NCI-H345 treated with DMSO at 0.1 percent for 48 hours (cell line): ENCODE data around the gene USP6NL.
"Not testable (repeated sequence)": the region's sequence is repeated elsewhere in the genome, so short reads cannot be mapped to it uniquely, and the experiment has no call there.

ENCODE experiments used
- DNase-seq: peaks from one replicate; lab custom pipeline; 2025; ENCODE audit not compliant: unreplicated experiment; lab: John Stamatoyannopoulos, UW

The USP6NL gene

DNA sequence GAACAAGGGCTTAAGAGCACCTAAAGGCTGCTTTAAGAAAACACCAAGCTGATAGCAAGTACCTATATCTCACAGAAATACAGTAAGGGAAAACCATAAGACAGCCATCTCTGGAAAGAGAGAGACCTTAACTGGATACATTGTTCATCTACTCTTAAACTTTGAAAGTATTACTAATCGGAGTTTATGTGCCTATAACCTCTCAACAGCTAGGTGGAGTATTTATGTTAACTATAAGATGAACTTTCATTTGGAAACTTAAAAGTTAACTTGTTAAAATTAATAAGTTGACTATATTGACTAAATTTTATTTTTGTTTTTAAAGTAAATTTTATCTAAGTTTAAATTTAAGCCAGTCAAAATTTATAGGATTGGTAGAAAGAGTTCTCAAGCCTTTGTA, 90.6 kb downstream of the USP6NL start:
- DNase-seq, result no peak

DNA sequence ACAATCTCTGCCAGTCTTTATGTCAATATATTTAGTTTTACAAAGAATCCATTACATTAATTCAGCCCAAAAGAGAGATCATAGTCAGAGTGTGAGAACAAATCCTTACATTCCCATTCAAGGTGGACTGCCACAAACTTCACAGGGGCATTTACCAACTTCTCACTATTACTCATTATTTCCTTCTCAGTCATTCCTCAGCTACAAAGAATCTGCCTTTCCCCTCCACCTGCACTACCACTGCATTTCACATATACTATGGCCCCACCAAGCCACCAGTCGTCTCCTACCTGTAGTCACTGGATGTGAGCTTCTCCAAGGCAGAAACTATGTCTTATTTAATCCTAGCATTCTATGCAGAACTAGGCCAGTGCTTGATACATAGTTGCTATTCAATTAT, 94.3 kb downstream of the USP6NL start:
- no peak for DNase-seq

DNA sequence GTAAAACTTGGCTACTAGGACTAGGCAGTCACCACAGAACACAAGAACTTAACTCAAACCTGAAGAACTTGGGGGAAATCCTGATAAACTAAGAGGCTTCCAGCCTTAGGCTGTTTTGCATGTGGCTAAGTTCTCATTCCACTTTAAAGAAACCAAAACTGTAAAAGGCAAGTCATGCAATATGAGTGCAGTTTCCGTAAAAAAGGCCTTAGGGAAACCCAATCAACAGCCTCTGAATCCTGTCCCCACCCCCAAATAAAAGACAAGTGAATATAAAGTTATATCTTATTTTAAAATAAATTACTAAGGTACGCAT, 95.1 kb downstream of the USP6NL start:
- DNase-seq, result no peak

DNA sequence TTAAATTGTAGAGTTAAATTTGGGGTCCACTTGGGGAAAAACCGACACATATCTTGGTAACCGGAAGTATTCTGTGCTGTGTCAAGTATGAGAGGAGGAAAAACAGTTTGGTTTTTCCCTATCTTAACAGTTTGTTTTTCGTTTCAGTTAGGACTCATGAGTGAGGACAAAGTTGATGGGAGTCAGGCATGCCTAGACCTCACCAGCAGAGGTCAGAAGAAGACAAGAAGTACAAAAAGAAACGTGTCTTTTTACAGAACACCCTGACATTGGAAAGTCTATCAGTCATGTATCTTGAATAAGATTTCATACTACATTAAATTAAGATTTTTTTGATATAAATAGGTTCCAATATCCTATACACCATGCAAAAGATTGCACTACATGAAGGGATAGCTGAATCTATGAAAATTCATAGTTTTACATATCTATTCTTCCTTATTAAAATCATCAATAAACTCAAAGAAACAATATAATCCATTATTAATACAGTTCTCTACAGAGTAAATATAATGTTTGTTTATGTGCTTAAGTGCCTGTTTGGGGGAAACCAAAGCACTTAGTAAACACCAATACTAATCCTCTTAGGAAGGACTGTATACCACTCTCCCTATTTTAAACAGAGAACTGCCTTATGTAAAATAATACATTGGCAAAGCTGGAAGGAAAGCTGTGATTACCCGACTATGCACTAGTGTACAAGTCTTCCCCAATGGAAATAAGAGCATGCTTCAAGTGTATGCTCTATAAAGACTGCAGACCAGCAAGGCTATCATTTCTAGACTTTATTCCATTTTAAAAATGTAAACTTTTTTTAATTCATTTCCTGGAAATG, 95.6 kb downstream of the USP6NL start:
- peak; percentile 6 for DNase-seq

DNA sequence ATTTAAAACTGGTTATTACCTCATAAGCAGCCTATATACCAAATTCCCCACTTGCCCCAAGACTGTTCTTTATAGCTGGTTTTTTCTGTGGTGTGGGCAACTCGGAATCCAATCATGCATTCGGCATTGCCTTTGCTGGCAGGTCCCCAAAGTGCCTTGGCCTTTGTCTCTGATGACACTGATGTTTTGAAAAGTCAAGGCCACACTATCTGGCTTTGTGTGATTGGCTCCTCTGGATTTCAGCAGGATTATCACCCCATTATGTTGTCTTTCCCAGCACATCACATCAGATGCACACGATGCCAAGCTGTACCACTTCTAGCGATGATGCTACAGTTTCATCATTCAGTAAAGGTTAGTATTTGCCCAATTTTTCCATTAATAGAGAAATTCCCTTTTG, 97.7 kb downstream of the USP6NL start:
- no peak for DNase-seq

DNA sequence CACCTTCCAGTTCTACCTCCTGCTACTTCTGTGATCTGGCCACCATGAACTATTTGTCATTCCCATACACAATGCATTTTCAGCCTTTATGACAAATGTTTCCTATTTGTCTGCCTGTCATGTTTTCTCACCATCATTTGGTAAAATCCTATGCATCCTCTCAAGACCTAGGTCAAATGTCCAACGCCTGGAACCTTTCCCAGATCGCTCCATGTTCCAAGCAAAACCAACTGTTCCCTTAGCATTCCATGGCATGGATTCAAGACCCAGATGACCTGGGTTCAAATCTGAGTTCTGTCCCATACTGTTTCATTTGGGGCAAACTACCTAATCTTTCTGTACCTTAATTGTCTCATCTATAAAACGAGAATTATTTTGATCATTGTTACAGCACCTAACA, 98.9 kb downstream of the USP6NL start:
- no peak for DNase-seq

DNA sequence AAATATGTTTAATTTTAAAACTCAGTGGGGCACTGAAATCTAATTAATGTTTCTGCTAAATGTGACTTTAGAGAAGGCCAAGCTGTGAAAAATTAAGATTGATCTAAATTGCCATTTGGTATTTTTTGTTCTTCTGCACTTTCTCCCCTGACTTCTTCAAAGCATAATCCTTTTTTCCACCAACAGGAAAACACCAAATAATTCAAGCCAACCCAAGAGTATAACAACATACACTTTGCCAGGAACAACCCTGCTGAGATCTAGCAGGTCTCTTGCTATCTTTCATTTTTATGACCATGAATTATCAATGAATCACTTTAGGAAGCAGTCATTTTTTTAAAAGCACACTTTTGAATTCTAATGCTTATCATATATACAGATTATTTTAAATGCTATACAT, 100.1 kb downstream of the USP6NL start:
- no peak for DNase-seq

DNA sequence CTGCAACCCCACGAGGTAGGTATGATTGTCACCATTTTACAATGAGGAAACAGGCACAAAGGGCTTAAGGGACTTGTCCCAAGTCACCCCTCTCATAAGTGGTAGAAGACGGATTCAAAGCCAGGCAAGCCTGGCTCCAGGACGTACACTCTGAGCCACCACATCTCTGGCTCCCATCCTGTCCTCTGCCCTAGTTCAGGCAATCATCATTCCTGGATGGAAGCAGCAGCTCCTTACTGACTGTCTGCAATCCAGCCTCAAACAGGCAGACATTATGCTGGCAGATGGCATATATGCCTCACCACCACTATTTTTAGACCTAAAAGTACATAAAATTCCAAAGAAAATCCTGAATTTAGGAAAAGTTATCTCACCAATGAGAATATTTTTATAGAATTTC, 100.7 kb downstream of the USP6NL start:
- no peak for DNase-seq

DNA sequence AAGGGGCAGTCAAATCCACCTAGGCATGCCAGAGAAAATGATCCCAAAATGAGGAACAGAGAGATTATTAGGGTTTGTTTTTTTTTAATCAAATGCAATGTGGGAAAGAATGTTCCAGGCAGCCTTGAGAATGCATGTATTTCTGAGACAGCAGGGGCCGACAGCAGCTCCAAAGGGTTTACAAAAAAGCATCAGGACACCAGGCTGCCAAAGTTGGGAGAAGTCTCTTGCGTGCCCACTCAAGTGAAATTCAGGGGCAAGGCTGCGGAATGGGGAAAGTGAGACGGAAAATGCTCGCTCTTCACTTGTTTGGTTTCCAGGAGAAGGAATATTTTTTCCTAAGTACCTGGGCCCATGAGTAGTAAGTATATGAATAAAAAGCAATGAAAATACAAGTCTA, 101.2 kb downstream of the USP6NL start:
- no peak for DNase-seq

DNA sequence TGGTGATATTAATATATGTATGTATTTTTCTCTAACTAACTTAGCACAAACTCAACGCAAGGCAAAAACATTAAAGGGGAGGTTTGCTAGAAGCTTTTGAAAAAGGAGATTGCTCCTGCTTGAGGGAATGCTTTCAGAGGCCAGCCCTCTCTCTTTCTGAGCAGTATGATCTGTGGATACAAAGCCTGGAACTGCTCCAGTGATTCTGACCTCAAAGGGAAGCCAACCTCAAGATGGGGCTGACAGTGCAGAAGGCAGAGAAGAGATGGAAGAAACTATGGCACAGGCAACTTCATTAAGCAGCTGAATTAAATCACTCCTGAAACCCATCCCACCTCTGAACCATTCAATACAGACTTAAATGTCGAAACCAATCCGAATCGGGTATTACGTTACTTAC, 102.4 kb downstream of the USP6NL start:
- no peak for DNase-seq

DNA sequence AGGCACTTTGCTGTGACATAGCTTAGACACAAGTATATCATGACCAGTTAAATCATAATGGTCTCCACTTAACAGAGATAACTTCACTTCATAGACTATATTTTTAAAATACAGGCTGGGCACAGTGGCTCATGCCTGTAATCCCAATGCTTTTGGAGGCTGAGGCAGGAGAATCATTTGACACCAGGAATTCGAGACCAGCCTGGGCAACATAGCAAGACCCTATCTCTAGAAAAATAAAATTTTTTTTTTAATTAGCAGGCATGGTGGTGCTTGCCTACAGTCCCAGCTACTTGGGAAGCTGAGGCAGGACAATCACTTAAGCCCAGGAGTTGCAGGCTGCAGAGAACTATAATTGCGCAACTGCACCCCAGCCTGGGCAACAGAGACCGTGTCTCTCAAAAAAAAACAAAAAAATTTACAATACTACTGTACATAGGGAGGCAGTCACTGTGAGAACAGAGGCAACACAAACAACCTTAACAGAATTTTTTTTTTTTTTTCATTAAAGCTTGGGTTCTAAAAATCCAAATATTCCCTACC, 105.1 kb downstream of the USP6NL start:
- DNase-seq, result no peak

DNA sequence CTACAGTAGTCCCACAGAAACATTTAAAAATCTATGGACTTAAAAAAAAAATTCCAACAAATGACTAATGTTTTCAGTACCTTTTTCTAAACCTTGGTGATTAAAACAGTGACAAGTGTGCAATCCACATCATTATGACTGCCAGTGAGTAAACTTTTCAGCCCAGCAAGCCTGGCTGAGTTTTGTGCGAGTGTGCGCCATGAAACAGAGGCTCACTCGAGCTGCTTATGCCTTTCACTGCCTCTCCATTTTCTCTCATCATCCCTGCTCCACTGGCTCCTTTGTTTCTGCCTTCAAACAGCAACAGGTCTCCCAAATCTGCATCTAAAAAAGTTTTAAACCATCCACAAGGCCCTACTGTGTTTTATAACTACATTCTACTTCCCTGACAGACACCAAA, 105.8 kb downstream of the USP6NL start:
- no peak for DNase-seq

DNA sequence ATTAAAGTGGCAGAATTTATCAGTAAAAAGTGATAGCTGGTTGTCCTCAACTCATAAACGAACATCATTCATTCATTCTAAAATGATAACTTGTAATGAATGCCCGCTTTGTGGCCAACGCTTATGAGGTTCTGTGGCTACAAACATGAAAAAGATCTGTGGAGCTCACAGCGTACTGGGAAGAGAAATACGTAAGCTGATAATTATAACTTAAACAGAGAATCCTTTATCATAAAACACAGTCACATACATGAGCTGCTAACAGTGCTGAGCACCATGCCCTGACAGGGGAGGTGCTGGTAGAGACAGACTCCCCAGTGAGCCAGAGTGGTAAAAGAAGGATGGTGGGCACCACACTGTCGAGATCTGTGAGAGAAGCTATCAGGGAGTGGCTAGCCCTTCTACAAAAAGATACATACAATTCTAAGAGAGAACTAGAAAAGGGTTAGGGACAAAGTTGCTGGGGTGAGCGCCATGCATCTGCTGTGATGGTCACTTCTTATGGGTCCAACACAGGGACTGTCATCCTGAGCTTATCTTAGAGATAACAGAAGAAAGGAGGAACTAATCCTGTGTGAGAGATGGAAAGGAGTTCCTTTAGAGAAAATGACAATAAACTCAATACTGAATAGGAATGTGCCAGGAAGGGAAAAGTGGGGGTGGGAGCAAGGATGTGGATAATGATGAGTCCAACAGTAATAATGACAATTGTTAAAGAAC, 106.7 kb downstream of the USP6NL start:
- DNase-seq, result no peak

DNA sequence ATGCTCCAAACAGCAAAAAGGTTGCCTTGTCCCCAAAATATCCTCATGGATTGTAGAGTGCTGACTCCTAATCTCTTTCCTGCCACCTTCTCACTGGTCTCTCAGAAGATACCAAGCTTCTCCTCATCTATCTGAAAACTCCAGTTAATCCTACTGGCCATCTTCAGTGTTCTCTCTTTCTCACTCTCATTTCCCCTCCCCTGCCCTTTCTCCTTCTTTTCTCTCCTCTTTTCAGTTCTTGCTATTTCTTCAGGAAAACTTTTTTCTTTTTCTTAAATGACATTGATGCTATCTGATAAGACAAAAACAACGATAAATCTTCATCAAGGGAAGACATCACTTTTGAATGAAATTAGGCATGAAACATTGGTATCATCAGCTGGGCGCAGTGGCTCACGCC, 109.8 kb downstream of the USP6NL start:
- DNase-seq, result no peak

DNA sequence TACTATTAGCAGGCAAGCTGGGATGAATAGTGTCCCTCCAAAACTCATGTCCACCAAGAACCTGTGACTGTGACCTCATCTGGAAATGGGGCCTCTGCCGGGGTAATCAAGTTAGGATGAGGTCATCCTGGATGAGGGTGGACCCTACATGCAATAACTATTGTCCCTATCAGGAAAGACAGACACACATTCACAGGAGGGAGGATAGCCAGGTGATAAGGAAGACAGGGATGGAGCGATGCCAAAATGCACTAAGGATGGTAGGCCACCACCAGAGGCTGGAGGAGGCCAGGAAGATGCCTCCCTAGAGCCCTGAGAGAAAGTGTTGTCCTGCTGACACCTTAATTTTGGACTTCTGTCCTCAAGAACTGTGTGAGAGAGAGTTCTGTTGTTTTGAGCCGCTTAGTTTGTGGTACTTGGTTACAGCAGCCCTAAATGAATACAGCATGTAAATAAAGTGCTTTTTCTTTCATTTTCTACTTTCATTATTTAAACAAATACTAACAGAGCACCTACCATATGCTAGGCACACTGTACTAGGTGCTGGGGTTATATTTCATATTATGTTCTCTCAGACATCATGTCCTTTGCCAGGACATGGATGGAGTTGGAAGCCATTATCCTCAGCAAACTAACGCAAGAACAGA, 111.9 kb downstream of the USP6NL start:
- no peak for DNase-seq

DNA sequence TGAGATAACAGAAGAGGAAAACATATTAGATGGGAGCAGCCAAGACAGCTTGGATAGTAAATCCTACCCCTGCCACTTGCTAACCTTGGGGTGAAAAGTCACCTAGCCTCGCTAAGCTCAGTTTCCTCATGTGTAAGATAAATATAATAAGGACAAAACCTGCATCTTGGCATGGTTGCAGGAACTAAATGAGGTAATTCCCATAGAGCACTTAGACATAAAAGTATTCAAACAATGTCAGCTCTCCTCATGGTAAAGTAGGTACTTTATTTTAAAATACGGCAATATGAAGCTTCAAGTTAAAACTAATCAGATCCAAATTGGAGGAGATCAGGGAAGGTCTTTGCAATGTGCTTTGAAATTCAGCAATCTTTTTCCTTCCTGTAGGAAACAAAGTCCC, 113.1 kb downstream of the USP6NL start:
- DNase-seq, result no peak

DNA sequence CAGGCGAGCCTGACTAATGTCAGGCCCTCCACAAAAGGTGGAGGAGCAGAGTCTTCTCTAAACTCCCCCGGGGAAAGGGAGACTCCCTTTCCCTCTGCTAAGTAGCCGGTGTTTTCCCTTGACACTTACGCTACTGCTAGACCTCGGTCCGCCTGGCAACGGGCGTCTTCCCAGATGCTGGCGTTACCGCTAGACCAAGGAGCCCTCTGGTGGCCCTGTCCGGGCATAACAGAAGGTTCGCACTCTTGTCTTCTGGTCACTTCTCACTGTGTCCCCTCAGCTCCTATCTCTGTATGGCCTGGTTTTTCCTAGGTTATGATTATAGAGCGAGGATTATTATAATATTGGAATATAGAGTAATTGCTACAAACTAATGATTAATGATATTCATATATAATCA, 116.5 kb downstream of the USP6NL start:
- DNase-seq, result not testable (repeated sequence)

DNA sequence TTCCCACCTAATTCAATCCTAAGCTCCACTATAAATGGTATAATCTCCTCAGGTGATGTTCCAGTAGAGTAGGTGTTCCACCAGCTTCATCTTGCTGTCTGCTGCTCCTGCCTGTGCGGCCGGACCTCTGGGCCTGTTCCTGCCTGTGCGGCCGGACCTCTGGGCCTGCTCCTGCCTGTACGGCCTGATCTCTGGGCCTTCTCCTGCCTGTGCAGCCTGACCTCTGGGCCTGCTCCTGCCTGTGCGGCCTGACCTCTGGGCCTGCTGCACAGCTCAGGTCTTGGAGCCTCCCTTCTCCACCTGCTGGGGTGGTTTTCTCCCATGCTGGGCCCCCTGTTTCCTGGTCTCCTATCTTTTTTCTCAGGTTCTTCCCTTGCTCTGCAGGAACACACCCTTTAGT, 117.8 kb downstream of the USP6NL start:
- DNase-seq, result no peak

DNA sequence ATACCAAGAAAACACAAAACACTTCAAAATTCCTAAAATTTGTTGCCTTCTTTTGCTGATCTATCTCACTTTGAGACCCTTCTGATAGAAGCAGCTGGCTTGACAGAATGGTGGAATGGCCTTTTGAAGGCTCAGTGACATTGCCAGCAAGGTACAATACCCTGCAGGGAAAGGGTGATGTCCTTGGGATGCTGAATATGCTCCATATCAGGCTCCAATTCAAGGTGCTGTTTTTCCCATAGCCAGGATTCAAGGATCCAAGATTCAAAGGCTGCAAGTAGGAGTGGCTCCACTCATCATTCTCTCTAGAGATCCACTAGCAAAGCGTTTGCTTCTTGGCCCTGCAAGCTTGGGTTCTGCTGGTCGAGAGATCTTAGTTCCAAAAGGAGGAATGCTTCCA, 120.4 kb downstream of the USP6NL start:
- DNase-seq, result no peak

DNA sequence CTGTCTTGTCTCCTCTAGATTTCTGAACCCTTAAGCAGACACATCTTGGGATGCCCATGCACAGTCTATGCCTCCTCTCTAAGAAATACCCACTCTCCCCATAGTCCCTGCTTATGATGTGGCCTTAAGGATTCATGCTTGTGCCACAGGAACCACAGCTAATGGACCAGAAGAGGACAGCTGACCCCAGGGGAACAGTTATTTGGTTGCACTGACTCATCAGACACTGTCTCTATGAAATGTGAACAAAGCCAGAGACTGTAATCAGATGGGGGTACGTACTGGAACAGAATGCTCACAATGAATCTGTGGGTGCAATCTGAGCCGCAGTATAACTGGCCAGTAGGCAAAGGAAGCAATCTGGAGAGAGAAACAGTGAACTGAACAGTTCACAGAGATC, 121.9 kb downstream of the USP6NL start:
- DNase-seq, result no peak

DNA sequence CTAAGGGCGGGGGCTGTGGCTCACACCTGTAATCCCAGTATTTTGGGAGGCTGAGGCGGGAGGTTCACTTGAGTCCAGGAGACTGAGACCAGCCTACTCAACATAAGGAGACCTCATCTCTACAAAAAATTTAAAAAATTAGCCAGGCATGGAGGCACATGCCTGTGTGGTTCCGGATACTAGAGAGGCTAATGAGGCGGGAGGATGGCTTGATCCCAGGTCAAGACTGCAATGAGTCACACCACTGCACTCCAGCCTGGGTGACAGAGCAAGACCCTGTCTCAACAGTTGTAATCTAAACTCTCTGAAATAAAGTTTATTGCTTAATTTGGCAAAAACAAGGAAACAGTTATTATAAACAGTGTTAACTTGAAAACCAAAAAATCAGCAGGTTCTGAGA, 123.3 kb downstream of the USP6NL start:
- DNase-seq, result no peak
